Ramos (cell line): Measurements from ENCODE around the gene DBP.
"Not testable (repeated sequence)": the region's sequence is repeated elsewhere in the genome, so short reads cannot be mapped to it uniquely, and the experiment has no call there.

ENCODE experiments used
- in situ Hi-C: fragments of 300-500 bp; cut with MboI; formaldehyde crosslinking; loops from one replicate; pipeline ENCODE4 v1.14.3; 2022; ENCODE audit warnings: low sequenced_read_pairs; ENCODE audit not compliant: unreplicated experiment

Gene DBP

GRCh38 chr19:48644355-48644754 lies 7.2 kb upstream of the DBP start:
- in situ Hi-C loops, result loop anchor here (10.0 kb wide), 1 partner anchor 320 kb away; the partner anchor contains the start of gene FTL

DNA sequence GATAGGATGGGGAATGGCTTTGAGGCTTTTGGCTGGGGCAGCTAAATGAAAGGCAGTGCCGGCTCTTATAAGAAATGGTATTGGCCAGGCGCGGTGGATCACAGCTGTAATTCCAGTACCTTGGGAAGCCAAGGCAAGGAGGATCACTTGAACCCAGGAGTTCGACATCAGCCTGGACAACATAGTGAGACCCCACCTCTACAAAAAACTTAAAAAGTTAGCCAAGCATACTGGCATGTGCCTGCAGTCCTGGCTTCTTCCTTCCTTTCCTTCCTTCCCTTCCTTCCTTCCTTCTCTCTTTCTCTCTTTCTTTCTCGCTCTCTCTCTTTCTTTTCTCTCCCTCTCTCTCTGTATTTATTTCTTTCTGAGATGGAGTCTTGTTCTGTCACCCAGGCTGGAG lies 5.7 kb upstream of the DBP start:
- in situ Hi-C loops, result loop anchor here (10.0 kb wide), 1 partner anchor 322 kb away; the partner anchor contains the start of gene FTL

GRCh38 chr19:48641850-48642249 lies 4.7 kb upstream of the DBP start:
- in situ Hi-C loops, result loop anchor here (10.0 kb wide), 1 partner anchor 323 kb away; the partner anchor contains the start of gene FTL

- in situ Hi-C loops, result loop anchor here (10.0 kb wide), 1 partner anchor 325 kb away; the partner anchor contains the start of gene FTL
These were observed 2.5 kb upstream of the DBP start for GRCh38 chr19:48639483-48640375.

GRCh38 chr19:48638831-48639381 lies 1.7 kb upstream of the DBP start:
- in situ Hi-C loops, result no loop called here

- in situ Hi-C loops, result no loop called here
These were observed 1.0 kb upstream of the DBP start for GRCh38 chr19:48637948-48638830.

GRCh38 chr19:48637449-48637947 lies 319 bp upstream of the DBP start:
- in situ Hi-C loops, result no loop called here

GRCh38 chr19:48635966-48636858 lies 967 bp downstream of the DBP start:
- in situ Hi-C loops, result no loop called here

DNA sequence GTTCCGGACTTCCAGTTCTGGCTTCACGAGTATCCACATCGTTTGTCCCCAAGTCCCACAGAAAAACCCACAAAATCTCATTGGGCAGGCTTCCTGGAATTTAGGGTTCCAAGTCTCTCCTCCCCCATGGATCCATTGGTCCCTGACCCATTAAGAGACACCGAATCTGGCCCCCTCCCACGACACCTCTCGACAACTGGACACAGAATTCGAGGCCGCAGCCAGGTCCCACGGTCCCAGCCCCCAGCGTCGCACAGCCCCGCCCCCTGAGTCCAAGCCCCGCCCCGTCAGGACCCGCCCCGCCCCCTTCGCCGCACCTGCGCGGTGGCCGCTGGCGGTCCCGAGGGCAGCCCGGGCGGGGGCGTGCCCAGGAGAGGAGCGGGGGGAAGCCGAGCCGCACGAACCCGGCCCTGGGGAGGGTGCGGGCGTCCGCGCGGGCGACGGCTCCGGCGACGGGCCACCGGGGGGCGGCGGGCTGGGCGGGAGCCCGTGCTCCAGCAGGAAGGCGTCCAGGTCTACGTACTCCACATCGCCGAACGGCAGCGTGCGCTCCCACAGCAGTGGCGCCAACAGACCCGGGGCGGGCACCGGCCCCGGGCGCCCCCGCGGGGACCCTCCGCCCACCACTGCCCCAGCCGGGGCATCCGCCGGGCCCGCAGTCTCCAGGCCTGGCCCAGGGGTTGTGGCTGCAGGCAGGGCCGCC lies 1.8 kb downstream of the DBP start:
- in situ Hi-C loops, result no loop called here

DNA sequence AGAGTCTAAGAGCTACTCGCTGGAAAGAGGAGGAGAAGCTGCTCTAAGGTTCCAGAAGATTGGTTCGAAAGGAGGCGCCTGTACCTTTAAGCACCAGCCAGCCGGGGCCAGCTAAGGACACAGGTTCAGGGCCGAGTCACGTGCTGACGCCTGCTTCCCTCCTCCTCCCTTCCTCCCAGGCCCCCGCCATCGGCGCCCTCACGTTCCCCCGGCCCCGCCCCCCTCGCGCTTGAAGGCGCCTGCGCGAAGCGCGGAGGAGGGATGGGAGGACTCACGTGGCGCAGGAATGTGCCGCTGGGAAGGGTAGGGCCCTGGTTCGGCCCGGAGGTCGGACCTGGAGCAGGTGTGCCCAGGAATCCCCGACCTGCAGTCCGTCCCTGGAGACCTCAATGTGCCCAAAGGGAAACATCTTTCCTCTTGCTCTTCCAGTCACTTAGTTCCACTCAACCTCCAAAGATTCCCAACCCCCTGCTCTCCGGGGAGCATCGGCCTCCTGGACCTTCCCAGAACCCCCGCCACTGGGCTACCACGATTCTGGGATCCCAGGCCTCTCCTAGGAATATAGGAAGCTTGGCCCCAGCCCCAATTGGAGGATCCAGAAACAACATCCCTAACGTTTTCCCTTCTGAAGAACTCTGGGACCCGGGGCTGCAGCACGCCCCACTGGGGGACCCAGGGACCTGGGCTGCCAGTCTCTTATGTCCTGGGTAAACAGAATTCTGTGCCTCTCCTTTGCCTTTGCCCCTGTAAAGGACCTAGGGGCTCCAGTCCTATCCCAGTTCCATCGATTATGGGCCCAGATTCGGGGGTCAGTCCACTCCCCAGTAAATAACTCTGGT lies 2.5 kb downstream of the DBP start:
- in situ Hi-C loops, result no loop called here

GRCh38 chr19:48634036-48634342 lies 3.2 kb downstream of the DBP start:
- in situ Hi-C loops, result no loop called here

- in situ Hi-C loops, result no loop called here
These were observed 3.8 kb downstream of the DBP start for GRCh38 chr19:48633148-48634035.

- in situ Hi-C loops, result no loop called here
These were observed 4.5 kb downstream of the DBP start for GRCh38 chr19:48632692-48633147.

- in situ Hi-C loops, result not testable (repeated sequence)
These were observed 4.9 kb downstream of the DBP start for GRCh38 chr19:48632286-48632685.

- in situ Hi-C loops, result no loop called here
These were observed 6.0 kb downstream of the DBP start for GRCh38 chr19:48631225-48631624.

DNA sequence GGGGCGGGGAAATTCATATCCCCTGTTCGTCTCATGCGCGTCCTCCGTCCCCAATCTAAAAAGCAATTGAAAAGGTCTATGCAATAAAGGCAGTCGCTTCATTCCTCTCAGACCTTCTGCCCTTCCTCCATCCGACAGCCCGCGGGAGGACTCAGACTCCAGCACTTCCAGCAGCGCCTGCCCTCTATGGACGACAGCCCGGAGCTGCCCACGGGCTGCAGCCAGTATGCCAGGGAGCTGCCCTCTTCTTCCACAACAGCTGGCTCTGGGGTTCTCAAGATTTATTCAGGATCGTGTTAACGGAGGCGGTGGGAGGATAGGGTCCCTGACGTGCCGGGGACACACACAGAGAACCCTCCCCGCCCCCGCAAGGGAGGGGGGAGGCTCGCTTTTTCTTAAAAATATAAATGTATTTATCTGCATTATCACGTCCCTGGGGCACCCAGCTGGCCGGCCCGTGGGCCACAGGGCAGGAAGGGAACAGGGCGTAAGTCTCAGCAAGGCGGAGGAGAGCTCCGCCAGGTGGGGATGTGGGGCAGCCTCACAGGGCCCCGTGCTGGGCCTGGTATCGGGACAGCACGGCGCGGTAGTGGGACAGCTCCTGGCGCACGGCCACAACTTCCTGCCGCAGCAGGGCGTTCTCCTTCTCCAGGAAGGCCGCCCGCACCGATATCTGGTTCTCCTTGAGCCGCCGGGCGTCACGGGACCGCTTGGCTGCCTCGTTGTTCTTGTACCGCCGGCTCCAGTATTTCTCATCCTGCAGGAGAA lies 6.7 kb downstream of the DBP start:
- in situ Hi-C loops, result no loop called here
